Hematopoietic multipotent progenitor cell treated with erythropoietin and hydrocortisone succinate and interleukin-3 and kit ligand, for 4 days (in vitro differentiated cells): ENCODE measurements around the gene TMEM151A.

ENCODE experiments used
- DNase-seq: peaks from one replicate; pipeline ENCODE4 v3.0.0-alpha.2; 2015

The TMEM151A gene

DNA sequence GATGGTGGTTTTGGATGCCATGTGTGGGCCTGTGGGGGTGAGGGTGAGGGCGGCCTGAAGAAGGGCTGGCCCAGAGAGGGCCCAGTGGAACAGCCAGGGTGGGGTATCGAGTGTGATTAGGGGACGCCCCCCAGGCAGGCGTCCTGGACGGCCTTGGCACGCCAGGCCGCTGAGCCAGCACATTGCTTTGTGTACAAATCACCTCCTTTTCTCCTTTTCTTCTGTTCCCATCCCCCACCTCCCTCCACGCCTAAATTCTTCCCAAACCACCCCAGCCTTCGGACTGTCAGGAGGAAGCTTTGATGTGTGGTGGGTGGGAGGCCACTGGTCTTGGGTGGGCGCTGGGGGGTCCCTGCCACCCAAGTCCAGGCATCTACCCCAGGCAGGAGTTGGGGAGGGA lies 33.0 kb downstream of the TMEM151A start:
- DNase-seq, result no peak

GRCh38 chr11:66325263-66325671 lies 33.6 kb downstream of the TMEM151A start:
- DNase-seq, result peak; percentile 45

- DNase-seq, result no peak
Measured at GRCh38 chr11:66326261-66327111, 34.8 kb downstream of the TMEM151A start.

GRCh38 chr11:66327171-66328030 lies 35.7 kb downstream of the TMEM151A start:
- DNase-seq, result no peak

GRCh38 chr11:66328031-66328301 lies 36.3 kb downstream of the TMEM151A start:
- DNase-seq, result no peak

GRCh38 chr11:66328302-66329144 lies 36.8 kb downstream of the TMEM151A start:
- DNase-seq, result peak; percentile 90

- DNase-seq, result no peak
Measured at GRCh38 chr11:66329165-66329673, 37.5 kb downstream of the TMEM151A start.

GRCh38 chr11:66330931-66331330 lies 39.2 kb downstream of the TMEM151A start:
- no peak for DNase-seq

- no peak for DNase-seq
Measured at GRCh38 chr11:66331542-66332370, 40.1 kb downstream of the TMEM151A start.

GRCh38 chr11:66332371-66333219 lies 40.9 kb downstream of the TMEM151A start:
- DNase-seq, result no peak

DNA sequence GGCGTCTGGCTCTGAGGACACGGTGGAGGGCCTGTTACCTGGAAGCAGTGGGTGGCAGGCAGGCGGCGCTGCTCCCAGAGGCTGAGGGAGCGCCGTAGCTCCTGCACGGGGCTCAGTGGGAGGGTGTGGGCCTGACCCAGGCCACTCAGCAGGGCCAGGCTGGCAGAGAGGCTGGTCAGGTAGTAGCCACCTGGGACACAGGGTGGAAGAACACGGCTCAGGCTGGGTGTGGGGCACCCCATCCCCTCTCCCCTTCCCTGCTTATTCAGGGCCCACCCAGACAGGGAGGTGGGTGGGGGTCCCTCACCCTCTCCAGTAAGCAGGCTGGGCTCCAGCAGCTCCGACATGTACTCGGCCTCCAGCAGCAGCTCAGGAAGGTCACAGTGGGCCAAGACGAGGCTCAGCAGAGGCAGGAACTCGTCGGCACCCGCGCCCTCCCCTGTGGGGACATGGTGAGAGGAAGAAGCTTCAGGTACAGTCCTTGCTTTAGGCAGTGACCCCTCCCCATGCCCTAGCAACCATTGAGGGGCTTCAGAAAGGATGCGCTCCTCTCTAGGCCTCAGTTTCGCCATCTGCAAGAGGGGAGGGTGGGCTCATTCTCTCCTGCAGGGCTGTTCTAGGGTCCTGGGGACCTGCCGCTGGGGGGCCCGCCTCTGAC lies 41.7 kb downstream of the TMEM151A start:
- no peak for DNase-seq

GRCh38 chr11:66333896-66334604 lies 42.4 kb downstream of the TMEM151A start:
- DNase-seq, result no peak

GRCh38 chr11:66334605-66335442 lies 43.1 kb downstream of the TMEM151A start:
- no peak for DNase-seq

DNA sequence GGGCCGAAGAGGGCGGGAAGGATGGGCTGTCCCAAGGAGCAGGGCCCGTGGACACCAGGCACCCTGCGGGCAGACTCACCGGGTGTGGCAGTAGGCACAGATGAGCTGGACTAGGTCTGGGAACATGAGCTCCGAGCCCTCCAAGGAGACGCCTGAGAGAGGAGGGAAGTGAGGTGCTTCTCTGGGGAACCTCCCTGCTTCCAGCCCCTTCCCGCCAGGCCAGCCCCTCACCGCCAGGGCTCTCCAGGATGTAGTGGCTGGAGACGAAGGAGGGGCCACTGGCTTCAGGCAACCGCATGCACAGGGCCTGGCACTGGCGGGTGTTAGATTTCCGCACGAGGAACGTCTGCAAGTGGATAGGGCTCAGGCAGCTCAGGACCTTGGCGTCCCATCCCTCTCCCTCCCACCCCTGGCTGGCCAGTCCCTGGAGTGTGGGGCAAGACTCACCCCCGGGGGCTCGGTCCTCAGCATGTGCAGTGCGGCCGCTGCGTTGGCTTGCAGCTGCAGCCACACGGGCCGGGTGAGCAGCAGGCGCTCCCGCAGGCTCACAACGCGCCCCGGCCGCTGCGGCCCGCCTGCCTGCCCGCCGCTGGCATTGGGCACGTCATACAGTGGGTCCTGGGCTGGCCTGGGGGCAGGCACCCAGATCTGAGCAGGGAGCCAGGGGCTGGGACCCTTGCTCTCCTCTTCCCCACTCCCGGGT lies 44.0 kb downstream of the TMEM151A start:
- DNase-seq, result peak; percentile 48

DNA sequence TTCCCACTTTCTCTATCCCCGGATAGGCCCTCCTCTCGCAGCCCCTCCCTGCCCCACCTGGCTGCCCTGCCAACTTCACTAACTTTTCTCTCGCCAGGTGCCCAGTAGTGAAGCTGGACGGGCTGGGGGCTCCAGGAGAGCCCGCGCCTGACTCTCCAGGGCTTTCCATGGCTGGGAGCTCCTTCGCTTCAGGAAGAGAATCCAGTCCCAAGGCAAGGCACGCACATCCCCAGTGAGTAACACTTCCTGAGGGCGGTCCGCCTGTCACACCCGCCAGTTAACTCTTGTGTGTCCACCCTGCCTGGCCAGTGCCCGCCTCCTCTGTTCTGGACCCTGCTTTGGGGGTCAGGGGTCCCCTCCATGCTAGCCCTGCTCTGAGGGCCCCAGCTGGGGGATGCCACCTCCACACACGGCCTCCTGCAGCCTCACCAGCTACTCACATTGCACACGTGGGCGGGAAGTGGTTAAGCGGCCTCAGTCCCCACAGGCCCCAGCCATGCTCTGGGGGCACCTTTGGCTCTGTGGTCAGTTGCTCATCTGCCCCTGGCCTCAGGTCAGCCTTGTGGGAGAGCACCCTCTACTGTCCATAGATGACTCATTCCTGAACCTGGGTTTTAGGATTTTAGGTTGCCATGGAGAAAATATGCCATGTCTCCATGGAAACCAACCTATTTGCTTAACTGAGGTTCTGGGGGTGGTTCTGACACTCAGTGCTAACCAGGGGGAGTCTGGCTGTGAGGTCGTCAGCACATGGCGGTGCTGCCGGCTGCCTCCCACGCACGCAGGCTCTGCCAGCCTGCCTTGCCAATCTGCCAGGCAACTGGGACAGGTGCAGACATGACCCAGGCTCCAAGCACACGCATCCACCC lies 44.8 kb downstream of the TMEM151A start, which contains the start of gene RIN1:
RIN1 (minus strand) TSS at position 201 of the 869 bp plus-strand sequence; CDS start at position 169, 32 bp downstream.
- peak; percentile 79 for DNase-seq

GRCh38 chr11:66337103-66337899 lies 45.6 kb downstream of the TMEM151A start:
- DNase-seq, result no peak
